ENCODE results near the gene DOCK3. TPM values are rescaled to one million over a fixed set of nuclear protein-coding genes. Genes with fewer than 3 reads are reported as not detected.
A peak's percentile ranks its signal among the peaks of the same experiment; 100 is the strongest.

Gene DOCK3
- total and polyA plus RNA-seq, 2 donors: 0.66 to 1.7 TPM

- no peak overlapping the region for H3K4me3 ChIP-seq (ENCODE audit: low read depth, low read length)
- no peak for DNase-seq (ENCODE audit: extremely low spot score)
- H3K27ac ChIP-seq (ENCODE audit: low read depth): no peak overlapping the region
- peaks cover 2% of the 10 kb centered on the region for H3K4me1 ChIP-seq (ENCODE audit: insufficient read depth)
- peaks cover under 1% of the 10 kb centered on the region for H3K36me3 ChIP-seq (ENCODE audit: insufficient read depth)
- WGBS: 60% methylated on average over 6 of the region's 6 CpGs
These were observed 714.9 kb downstream of the DOCK3 start for GRCh38 chr3:51389423-51390183.

DNA sequence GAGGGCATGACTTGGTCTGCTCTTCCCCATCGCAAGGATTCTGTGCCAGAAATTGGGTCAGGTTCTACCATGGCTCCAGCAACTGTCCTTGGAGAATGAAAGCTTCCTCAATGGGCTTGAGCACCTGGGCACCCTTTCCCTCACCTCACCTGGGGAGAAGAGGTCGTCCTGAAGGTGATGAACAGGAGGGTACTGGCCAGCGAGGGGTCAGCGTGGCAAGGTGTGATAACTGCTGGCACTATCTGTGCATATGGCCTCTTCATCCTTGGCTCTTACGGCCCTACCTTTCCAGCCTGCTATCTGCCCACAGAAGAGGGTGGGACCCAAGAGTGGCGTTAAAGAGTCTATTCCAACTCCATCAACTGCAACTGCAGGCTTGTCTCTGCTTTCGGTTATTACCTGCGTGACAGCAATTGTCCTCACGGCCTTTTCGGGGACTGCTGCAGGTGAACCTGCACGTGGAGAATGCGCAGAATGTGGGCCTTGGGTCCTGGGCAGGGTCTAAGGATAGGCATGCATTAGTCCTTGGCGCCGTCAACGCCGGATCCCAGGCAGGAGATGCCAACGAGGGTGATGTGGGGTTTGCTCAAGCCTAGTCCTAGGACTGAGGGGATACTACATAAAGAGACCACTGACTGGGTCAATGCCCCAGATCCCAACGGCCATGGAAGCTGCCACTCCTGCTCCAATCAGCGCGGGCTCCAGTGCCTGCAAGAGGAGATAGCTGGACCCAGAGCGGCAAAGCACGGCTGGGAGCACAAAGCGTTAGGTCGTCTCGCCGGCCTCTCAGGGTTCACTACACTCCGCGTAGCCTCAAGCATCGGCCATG lies 715.7 kb downstream of the DOCK3 start:
- Histone ChIP-seq H3K36me3 (ENCODE audit: insufficient read depth) (peaks cover 3% of the 10 kb centered on the region), H3K4me1 (ENCODE audit: insufficient read depth) (peaks cover 2% of the 10 kb centered on the region), H3K27ac (ENCODE audit: low read depth) (peak overlapping the region; percentile 27), H3K4me3 (ENCODE audit: low read depth, low read length) (peak overlapping the region; percentile 8)
- no peak for DNase-seq (ENCODE audit: extremely low spot score)
- 42% methylated on average over 29 of the region's 29 CpGs for WGBS

GRCh38 chr3:51391075-51391565 lies 716.4 kb downstream of the DOCK3 start, which contains the start of gene RBM15B:
RBM15B (plus strand) TSS chr3:51391285; CDS start chr3:51391400, 115 bp downstream.
- peak; percentile 87 for DNase-seq (ENCODE audit: extremely low spot score)
- peak within 1 kb of the TSS; percentile 87 for H3K4me3 ChIP-seq (ENCODE audit: low read depth, low read length)
- H3K4me1 ChIP-seq (ENCODE audit: insufficient read depth): peaks cover 2% of the 10 kb centered on the region
- peaks cover 6% of the 10 kb centered on the region for H3K36me3 ChIP-seq (ENCODE audit: insufficient read depth)
- under 1% methylated on average over 83 of the region's 83 CpGs for WGBS
- H3K27ac ChIP-seq (ENCODE audit: low read depth): peak within 1 kb of the TSS; percentile 94

GRCh38 chr3:51391566-51392354 lies 717.0 kb downstream of the DOCK3 start:
- H3K4me3 ChIP-seq (ENCODE audit: low read depth, low read length): peak overlapping the region; percentile 87
- H3K27ac ChIP-seq (ENCODE audit: low read depth): peak overlapping the region; percentile 94
- peaks cover 6% of the 10 kb centered on the region for H3K36me3 ChIP-seq (ENCODE audit: insufficient read depth)
- 5% methylated on average over 115 of the region's 115 CpGs for WGBS
- peaks cover 2% of the 10 kb centered on the region for H3K4me1 ChIP-seq (ENCODE audit: insufficient read depth)
- DNase-seq (ENCODE audit: extremely low spot score): no peak

DNA sequence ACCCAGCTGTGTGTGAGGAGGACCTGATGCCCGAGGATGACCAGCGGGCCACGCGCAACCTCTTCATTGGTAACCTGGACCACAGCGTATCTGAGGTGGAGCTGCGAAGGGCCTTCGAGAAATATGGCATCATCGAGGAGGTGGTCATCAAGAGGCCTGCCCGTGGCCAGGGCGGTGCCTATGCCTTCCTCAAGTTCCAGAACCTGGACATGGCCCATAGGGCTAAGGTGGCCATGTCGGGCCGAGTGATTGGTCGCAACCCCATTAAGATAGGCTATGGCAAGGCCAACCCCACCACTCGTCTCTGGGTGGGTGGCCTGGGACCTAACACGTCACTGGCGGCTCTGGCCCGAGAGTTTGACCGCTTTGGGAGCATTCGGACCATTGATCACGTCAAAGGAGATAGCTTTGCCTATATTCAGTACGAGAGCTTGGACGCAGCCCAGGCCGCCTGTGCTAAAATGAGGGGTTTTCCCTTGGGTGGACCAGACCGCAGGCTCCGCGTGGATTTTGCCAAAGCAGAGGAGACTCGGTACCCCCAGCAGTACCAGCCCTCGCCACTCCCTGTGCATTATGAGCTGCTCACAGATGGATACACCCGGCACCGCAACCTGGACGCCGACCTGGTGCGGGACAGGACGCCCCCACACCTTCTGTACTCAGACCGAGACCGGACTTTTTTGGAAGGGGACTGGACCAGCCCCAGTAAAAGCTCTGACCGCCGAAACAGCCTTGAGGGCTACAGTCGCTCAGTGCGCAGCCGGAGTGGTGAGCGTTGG lies 717.8 kb downstream of the DOCK3 start:
- no peak for DNase-seq (ENCODE audit: extremely low spot score)

GRCh38 chr3:51393134-51393495 lies 718.4 kb downstream of the DOCK3 start:
- DNase-seq (ENCODE audit: extremely low spot score): no peak
- no peak overlapping the region for H3K4me3 ChIP-seq (ENCODE audit: low read depth, low read length)
- peaks cover 2% of the 10 kb centered on the region for H3K4me1 ChIP-seq (ENCODE audit: insufficient read depth)
- WGBS: 94% methylated on average over 17 of the region's 17 CpGs
- no peak overlapping the region for H3K27ac ChIP-seq (ENCODE audit: low read depth)
- peaks cover 6% of the 10 kb centered on the region for H3K36me3 ChIP-seq (ENCODE audit: insufficient read depth)

More for the DNA sequence above, 717.8 kb downstream of the DOCK3 start:
- Histone ChIP-seq H3K4me3 (ENCODE audit: low read depth, low read length) (peak overlapping the region; percentile 87), H3K27ac (ENCODE audit: low read depth) (no peak overlapping the region), H3K4me1 (ENCODE audit: insufficient read depth) (peaks cover 2% of the 10 kb centered on the region), H3K36me3 (ENCODE audit: insufficient read depth) (peaks cover 6% of the 10 kb centered on the region)
- 91% methylated on average over 42 of the region's 42 CpGs for WGBS

- Histone ChIP-seq H3K4me1 (ENCODE audit: insufficient read depth) (peaks cover 2% of the 10 kb centered on the region), H3K4me3 (ENCODE audit: low read depth, low read length) (no peak overlapping the region), H3K27ac (ENCODE audit: low read depth) (no peak overlapping the region), H3K36me3 (ENCODE audit: insufficient read depth) (peaks cover 6% of the 10 kb centered on the region)
- WGBS: 91% methylated on average over 14 of the region's 14 CpGs
- no peak for DNase-seq (ENCODE audit: extremely low spot score)
These were observed 718.8 kb downstream of the DOCK3 start for GRCh38 chr3:51393564-51393963.

DNA sequence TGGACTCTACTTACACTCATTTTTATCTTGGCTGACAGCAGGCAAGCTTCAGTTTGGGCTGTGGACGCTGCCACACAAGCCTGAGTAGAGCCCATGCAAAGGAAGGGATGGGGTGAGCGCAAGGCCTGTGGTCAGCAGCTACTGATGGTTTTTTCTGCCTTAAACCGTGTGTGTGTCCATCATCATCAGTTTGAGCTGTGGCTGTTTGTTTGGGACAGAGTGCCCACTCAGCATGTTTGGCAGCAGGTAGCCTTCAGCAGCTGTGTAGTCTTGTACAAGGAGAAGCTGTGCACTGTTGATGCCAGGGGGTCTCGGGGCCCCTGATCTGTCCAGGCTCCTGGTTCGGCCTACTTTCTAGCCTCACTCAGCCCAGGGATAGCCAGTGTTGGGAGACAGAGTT lies 719.8 kb downstream of the DOCK3 start:
- 88% methylated on average over 5 of the region's 5 CpGs for WGBS
- no peak overlapping the region for H3K4me3 ChIP-seq (ENCODE audit: low read depth, low read length)
- peaks cover 6% of the 10 kb centered on the region for H3K36me3 ChIP-seq (ENCODE audit: insufficient read depth)
- no peak overlapping the region for H3K27ac ChIP-seq (ENCODE audit: low read depth)
- no peak for DNase-seq (ENCODE audit: extremely low spot score)
- H3K4me1 ChIP-seq (ENCODE audit: insufficient read depth): peaks cover 2% of the 10 kb centered on the region

DNA sequence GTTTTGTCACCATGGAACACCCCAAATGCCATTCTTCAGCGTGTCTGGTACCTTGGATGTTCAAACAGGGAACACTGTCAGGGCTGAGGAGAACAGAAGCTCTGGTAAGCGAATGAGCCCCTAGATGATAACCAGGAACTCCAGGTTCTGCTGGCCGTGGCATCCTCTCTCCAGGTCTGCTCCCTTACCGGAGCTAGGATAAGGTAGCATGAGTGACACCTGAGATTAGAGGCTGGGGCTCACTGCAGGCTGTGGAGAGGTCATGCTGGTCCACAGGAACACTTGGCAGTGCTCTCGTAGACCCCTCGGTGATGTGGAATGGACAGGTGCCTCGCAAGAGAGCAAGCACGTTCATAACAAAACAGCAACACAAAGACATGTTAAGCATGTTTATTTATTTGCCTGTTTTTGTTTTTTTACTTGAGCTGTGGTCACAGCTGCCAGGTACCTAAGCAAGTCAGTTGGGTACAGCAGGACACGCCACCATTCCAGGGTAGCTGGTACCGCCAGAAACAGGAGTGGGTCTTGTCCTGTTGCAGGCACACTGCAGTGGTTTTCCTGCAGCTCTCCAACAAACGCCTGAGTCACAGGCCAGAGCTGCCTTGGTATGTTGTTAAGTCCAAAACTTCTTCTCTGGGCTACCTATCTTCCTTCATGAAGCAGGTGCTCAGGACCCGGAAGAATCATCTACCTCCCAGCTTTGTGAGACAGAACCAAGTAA lies 720.9 kb downstream of the DOCK3 start:
- H3K27ac ChIP-seq (ENCODE audit: low read depth): no peak overlapping the region
- DNase-seq (ENCODE audit: extremely low spot score): no peak
- H3K4me1 ChIP-seq (ENCODE audit: insufficient read depth): peaks cover 2% of the 10 kb centered on the region
- WGBS: 82% methylated on average over 12 of the region's 12 CpGs
- peaks cover 6% of the 10 kb centered on the region for H3K36me3 ChIP-seq (ENCODE audit: insufficient read depth)
- H3K4me3 ChIP-seq (ENCODE audit: low read depth, low read length): no peak overlapping the region

- H3K36me3 ChIP-seq (ENCODE audit: insufficient read depth): peaks cover 6% of the 10 kb centered on the region
- no peak overlapping the region for H3K27ac ChIP-seq (ENCODE audit: low read depth)
- H3K4me3 ChIP-seq (ENCODE audit: low read depth, low read length): no peak overlapping the region
- WGBS: 77% methylated on average over 1 of the region's 1 CpG
- DNase-seq (ENCODE audit: extremely low spot score): no peak
- H3K4me1 ChIP-seq (ENCODE audit: insufficient read depth): peaks cover 2% of the 10 kb centered on the region
These were observed 721.7 kb downstream of the DOCK3 start for GRCh38 chr3:51396401-51396800.

DNA sequence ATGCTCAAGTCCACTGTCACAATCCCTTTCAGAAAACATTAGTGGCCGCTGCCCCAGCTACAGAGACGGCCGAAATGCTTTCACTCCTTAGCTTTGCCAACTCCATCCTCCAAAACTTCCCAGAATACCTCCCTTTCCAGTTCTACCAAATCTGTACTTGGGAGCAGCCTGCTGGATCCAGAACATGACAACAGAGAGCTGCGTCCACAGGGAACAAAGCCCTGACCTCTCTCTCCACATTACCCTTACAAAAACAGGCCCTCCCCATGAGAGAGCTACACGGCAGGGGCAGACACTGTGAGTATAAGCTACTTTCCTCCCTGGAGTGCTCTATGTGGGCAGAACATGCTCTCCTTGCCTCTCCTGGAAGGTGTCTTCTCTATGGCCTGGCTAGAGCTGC lies 722.7 kb downstream of the DOCK3 start:
- peaks cover 6% of the 10 kb centered on the region for H3K36me3 ChIP-seq (ENCODE audit: insufficient read depth)
- no peak overlapping the region for H3K4me3 ChIP-seq (ENCODE audit: low read depth, low read length)
- WGBS: 65% methylated on average over 5 of the region's 5 CpGs
- no peaks in the 10 kb centered on the region for H3K4me1 ChIP-seq (ENCODE audit: insufficient read depth)
- no peak overlapping the region for H3K27ac ChIP-seq (ENCODE audit: low read depth)
- no peak for DNase-seq (ENCODE audit: extremely low spot score)

DNA sequence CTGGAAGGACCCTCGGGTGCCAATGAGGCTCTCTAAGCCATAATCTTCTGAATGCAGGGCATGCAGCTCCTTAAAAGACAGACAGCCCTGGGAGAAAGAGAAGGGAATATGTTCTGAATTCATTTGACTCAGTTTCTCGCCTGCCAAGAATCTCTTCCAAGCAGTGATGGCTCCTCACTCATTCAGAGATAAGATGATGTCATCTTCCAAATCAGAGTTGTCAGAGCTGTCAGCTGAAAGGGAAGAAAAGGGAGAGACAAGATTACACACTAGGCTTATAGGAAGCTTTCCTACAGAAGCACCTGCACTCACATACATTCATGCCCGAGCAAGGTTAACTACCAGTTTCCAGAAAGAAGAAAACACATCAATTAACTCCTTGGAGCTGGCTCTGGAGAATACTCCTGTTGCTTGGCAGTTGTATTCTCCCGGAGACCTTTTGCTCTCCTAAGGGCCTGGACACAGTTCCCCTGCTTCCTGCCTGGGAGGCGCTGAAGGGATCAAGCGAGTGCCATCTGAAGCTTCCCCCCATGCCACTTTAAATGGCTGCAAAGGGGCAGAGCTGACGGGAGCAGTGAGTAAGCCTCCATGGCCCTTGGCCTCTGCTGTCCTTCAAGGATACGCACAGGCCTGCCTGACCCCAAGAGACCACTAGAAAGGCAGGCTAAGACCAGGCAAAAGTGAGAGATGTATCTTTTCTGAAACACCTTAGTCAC lies 724.0 kb downstream of the DOCK3 start:
- 72% methylated on average over 8 of the region's 8 CpGs for WGBS
- no peak for DNase-seq (ENCODE audit: extremely low spot score)
- H3K36me3 ChIP-seq (ENCODE audit: insufficient read depth): peaks cover 6% of the 10 kb centered on the region
- no peak overlapping the region for H3K4me3 ChIP-seq (ENCODE audit: low read depth, low read length)
- H3K27ac ChIP-seq (ENCODE audit: low read depth): no peak overlapping the region
- H3K4me1 ChIP-seq (ENCODE audit: insufficient read depth): no peaks in the 10 kb centered on the region

Data from urinary bladder (tissue), 4 donors.